GM12873 (cell line): ENCODE data around the gene DNAI7.
A peak's percentile ranks its signal among the peaks of the same experiment; 100 is the strongest.

ENCODE experiments used
- TF ChIP-seq, protein P1 (sequence below): IDR thresholded peaks from 2 replicates; pipeline ENCODE4 v1.5.1; 2012; ENCODE audit warnings: low read depth, mild to moderate bottlenecking, moderate library complexity, low read length, control low read depth; ENCODE audit not compliant: insufficient read depth; ENCODE audit errors: missing control alignments

Gene DNAI7

DNA sequence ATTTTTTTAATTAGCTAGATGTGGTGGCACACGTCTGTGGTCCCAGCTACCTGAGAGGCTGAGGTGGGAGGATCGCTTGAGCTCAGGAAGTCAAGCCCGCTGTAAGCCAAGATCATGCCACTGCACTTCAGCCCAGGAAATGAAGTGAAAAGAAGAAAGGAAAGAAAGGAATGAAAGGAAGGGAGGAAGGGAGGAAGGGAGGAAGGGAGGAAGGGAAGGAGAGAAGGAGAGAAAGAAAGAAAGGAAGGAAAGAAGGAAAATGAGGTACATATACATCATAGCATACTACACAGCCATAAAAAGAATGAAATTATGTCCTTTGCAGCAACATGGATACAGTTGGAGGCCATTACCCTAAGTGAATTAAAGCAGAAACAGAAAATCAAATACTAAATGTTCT lies 12.2 kb downstream of the DNAI7 start:
- TF ChIP-seq, protein P1, sequence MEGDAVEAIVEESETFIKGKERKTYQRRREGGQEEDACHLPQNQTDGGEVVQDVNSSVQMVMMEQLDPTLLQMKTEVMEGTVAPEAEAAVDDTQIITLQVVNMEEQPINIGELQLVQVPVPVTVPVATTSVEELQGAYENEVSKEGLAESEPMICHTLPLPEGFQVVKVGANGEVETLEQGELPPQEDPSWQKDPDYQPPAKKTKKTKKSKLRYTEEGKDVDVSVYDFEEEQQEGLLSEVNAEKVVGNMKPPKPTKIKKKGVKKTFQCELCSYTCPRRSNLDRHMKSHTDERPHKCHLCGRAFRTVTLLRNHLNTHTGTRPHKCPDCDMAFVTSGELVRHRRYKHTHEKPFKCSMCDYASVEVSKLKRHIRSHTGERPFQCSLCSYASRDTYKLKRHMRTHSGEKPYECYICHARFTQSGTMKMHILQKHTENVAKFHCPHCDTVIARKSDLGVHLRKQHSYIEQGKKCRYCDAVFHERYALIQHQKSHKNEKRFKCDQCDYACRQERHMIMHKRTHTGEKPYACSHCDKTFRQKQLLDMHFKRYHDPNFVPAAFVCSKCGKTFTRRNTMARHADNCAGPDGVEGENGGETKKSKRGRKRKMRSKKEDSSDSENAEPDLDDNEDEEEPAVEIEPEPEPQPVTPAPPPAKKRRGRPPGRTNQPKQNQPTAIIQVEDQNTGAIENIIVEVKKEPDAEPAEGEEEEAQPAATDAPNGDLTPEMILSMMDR = no peak

DNA sequence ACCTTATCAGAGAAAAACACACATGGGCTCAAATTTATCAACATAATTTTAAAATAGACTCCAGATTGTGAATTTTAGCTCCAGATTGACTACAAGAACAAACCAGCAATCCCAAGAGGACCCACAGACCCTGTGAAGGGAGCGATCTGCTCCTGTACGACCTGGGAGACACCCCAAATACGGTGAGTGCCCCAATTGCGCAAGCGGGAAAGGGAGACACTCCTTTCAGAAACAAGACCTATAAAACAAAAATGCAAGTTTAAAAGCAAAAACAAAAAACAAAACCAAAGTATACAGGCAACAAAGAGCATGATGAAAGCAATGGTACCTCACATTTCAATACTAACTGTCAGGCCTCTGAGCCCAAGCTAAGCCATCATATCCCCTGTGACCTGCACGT lies 32.1 kb downstream of the DNAI7 start:
- TF ChIP-seq, protein P1 = no peak

DNA sequence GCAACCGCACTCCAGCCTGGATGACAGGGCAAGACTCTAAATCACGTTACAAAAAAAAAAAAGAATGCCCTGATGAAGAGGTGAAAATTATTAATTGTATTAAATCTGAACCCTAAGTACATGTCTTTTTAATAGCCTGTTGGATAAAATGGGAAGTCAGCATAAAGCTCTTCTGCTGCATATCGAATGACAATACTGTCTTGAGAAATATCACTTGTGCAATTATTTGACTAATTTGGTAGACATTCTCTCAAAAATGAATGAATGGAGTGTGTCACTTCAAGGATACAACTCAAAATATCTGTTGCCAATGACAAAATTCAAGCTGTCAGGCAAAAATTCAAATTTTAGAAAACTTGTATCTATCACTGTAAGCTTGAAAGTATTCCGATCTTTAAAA lies 38.9 kb downstream of the DNAI7 start:
- TF ChIP-seq, protein P1 = no peak

DNA sequence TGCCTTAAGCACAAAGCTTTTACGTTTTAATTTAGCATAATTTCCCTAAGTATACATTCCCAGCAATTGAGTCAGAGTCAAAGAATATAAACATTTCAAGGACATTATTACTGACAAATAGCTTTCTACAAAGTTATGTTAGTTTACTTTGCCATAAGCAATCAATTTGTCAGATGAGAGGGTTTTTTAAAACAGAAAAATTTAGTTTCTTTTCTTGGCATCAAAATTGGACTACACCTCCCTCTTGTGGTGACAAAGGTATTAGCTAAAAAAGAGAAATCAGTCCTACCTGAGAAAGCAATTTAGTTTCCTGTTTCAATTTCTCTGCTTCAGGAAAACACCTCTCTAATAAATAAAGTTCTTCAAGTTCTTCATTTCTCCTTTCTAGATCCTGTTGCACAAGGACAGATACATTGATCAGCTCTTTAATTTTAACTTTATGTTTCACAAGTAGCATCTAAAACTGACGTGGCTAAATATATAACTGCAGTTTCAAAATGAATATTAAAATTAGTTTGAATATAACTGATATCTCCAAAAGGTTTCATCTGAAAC lies 39.9 kb downstream of the DNAI7 start:
- TF ChIP-seq, protein P1 = peak; percentile 67

DNA sequence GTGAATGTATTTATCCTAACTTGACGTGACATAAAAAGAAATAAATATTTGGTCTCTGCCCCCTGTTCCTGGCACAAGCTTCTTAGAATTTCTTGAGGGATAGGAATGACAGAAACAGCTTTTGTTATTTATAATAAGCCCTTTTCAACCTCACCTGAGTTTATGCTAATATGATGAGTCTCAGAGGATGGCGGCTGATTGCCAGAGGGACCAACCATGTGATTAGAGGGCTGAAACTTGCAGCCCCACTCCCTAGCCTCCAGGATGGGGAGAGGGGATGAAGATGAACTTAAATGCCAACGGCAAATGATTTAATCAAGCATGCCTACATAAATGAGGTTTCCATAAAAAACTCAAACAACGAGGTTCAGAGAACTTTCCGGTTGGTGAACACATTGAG lies 42.9 kb downstream of the DNAI7 start:
- TF ChIP-seq, protein P1 = no peak

DNA sequence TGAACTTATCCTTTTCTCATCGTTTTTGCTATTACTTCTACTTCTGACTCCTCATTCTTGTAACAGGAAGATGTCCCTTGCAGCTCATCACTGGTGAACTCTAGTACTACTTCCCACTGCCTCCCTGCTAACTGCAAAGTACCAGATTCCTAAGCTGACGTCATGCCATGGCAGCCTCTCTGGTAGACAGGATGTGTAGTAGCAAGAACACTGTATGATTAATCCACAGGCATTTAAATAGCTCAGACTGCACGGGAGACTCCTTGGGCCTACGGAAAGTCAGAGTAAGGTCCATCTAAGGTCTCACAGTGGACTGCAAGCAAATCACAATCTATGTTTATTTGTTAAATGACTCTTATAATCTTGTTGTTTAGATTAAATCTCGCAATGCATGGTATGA lies 43.5 kb downstream of the DNAI7 start:
- TF ChIP-seq, protein P1 = no peak

DNA sequence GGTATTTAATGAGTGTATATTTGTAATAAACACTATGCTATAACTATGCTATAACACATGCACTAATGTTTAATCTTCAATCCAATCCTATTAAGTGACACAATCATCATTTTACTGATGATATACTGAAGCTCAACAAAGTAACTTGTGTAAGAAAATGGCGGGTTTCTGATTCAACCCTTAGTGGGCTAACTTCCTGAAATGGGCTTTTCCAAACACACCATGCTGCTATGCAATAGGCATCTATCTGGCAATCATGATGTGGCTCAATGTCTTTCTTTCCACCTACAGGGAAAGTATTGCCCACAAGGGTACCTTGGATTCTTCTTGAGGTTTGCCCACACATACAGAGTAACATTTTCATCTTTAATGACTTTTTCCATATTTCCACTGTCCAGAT lies 48.3 kb downstream of the DNAI7 start:
- TF ChIP-seq, protein P1 = no peak
